ENCODE data around the gene SLC6A18. TPM values are rescaled to one million over a fixed set of nuclear protein-coding genes. Genes with fewer than 3 reads are reported as not detected.

SLC6A18 gene
- total RNA-seq, 1 experiment from 2014 or later = not detected

DNA sequence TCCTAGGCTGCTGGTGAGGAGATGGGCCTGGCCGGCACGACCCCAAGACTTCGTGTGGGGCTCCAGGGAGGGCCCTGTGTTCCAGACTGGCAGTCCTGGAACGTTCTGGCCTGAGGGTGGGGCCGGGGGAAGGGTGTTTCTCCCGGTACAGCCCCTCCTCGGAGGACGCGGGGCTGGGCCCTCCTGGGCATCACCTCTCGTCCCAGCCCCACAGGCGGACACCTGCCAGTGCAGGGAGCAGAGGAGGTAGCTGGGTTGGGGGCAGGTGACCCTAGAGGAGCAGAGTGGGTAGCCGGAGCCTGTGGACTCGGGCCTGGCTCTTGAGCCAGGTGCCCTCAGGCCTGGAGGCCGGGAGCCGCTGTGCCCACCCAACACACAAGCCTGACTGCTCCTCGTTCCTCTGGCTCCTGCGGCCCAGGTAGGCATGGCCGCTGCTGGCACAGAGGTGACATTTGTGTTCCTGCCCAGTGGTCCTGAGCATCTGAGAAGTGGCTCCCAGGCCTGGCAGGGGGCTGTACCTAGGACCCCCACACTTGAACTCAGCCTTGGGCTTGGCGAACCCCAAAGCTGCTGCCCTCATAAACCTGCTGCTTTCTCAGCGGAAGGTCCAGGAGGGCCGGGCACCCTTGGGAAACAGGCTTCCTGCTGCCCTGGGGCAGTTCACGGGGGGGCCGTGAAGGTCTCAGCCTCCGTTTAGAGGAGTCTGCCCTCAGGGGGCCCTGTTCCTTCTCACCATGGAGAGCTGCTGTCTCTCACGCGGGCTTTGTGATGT, 23.0 kb upstream of the SLC6A18 start:
- Mint-ChIP-seq H3K9me3 (ENCODE audit: low read depth, unreplicated experiment) (no peaks in the 10 kb centered on the region), H3K27ac (ENCODE audit: unreplicated experiment) (no peak overlapping the region), H3K36me3 (ENCODE audit: insufficient read depth, unreplicated experiment) (no peaks in the 10 kb centered on the region), H3K27me3 (ENCODE audit: unreplicated experiment) (peaks cover 27% of the 10 kb centered on the region), H3K4me3 (ENCODE audit: low read depth, unreplicated experiment) (no peak overlapping the region), H3K4me1 (ENCODE audit: low read depth, unreplicated experiment) (no peaks in the 10 kb centered on the region)
- intact Hi-C loops (cut with micrococcal nuclease; ENCODE audit: unreplicated experiment) = loop anchor here (10.0 kb wide), 1 partner anchor 153 kb away; no protein-coding TSS in a partner anchor
- DNase-seq = no peak
- TF ChIP-seq, protein P1, sequence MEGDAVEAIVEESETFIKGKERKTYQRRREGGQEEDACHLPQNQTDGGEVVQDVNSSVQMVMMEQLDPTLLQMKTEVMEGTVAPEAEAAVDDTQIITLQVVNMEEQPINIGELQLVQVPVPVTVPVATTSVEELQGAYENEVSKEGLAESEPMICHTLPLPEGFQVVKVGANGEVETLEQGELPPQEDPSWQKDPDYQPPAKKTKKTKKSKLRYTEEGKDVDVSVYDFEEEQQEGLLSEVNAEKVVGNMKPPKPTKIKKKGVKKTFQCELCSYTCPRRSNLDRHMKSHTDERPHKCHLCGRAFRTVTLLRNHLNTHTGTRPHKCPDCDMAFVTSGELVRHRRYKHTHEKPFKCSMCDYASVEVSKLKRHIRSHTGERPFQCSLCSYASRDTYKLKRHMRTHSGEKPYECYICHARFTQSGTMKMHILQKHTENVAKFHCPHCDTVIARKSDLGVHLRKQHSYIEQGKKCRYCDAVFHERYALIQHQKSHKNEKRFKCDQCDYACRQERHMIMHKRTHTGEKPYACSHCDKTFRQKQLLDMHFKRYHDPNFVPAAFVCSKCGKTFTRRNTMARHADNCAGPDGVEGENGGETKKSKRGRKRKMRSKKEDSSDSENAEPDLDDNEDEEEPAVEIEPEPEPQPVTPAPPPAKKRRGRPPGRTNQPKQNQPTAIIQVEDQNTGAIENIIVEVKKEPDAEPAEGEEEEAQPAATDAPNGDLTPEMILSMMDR (IDR thresholded peaks at IDR 0.05; ENCODE audit: unreplicated experiment) = no peak
- CTCF ChIA-PET = interaction anchor here (0.5 kb wide), 1 partner anchor 428 kb away, joined by 4 read pairs; no protein-coding TSS in a partner anchor
- BruUV-seq (replicated peaks) = no TSS peak

DNA sequence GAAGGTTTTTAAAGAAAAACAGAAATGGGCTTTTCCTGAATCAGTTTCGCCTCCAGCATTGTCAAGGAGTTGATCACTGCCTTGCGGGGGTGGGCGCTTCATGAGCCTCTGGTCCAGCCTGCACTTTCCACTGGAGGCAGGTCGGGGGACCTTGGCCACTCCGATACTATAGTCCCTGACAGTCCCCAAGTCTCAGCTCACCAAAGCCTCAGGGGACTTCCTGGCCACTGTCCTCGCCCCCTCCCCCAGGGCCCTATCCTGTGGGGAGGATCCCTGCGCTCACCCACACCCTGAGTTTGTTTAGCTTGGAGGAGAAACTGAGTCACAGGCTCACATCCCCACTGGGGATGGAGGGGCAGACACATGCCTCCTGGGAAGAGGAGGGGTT, 22.4 kb upstream of the SLC6A18 start:
- Mint-ChIP-seq H3K4me1 (ENCODE audit: low read depth, unreplicated experiment) (no peaks in the 10 kb centered on the region), H3K4me3 (ENCODE audit: low read depth, unreplicated experiment) (no peak overlapping the region), H3K27me3 (ENCODE audit: unreplicated experiment) (peaks cover 33% of the 10 kb centered on the region)

DNA sequence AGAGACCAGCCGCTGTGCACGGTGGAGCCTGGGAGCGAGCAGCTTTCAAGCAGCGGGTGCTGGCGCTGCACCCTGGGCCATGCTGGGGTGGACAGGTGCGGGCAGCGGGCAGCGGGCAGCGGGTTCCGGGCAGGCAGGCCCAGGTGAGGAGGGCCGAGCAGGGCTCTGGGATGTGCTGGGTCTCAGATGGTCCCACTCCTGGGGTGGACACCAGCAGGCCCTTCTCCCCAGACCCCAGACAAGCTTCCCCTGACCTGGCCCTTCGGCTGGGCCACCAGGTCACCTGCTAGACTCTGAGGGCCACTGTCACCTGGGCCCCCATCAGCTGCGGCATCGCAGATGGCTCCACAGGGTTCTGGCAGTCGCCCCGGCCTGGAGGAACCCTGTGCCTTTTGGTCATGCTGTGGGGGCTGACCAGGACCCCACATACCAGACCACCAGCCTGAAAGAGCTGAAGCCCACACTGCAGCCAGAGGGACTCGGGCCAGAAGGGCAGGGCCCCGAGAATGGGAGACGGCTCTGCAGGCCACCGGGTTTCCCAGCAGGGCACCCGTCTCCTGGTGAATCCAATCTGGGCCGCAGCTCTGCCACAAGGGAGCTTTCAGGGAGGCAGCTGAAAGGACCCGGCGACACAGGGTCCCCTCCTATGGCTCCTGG, 21.7 kb upstream of the SLC6A18 start:
- CTCF ChIA-PET = no interaction called here
- DNase-seq = no peak
- H3K27ac Mint-ChIP-seq (ENCODE audit: unreplicated experiment) = no peak overlapping the region
- BruUV-seq (replicated peaks) = no TSS peak
- no peaks in the 10 kb centered on the region for H3K4me1 Mint-ChIP-seq (ENCODE audit: low read depth, unreplicated experiment)
- TF ChIP-seq, protein P1 (IDR thresholded peaks at IDR 0.05; ENCODE audit: unreplicated experiment) = no peak
- H3K36me3 Mint-ChIP-seq (ENCODE audit: insufficient read depth, unreplicated experiment) = no peaks in the 10 kb centered on the region
- peaks cover 38% of the 10 kb centered on the region for H3K27me3 Mint-ChIP-seq (ENCODE audit: unreplicated experiment)
- no peaks in the 10 kb centered on the region for H3K9me3 Mint-ChIP-seq (ENCODE audit: low read depth, unreplicated experiment)
- intact Hi-C loops (cut with micrococcal nuclease; ENCODE audit: unreplicated experiment) = loop anchor here (10.0 kb wide), 1 partner anchor 151 kb away; no protein-coding TSS in a partner anchor
- no peak overlapping the region for H3K4me3 Mint-ChIP-seq (ENCODE audit: low read depth, unreplicated experiment)

More for the DNA sequence above, 22.4 kb upstream of the SLC6A18 start:
- TF ChIP-seq, protein P1 (IDR thresholded peaks at IDR 0.05; ENCODE audit: unreplicated experiment) = no peak
- Mint-ChIP-seq H3K36me3 (ENCODE audit: insufficient read depth, unreplicated experiment) (no peaks in the 10 kb centered on the region), H3K27ac (ENCODE audit: unreplicated experiment) (no peak overlapping the region), H3K9me3 (ENCODE audit: low read depth, unreplicated experiment) (no peaks in the 10 kb centered on the region)
- DNase-seq = no peak
- no TSS peak for BruUV-seq (replicated peaks)
- intact Hi-C loops (cut with micrococcal nuclease; ENCODE audit: unreplicated experiment) = loop anchor here (10.0 kb wide), 1 partner anchor 152 kb away; no protein-coding TSS in a partner anchor
- CTCF ChIA-PET = interaction anchor here (0.5 kb wide), 1 partner anchor 428 kb away, joined by 4 read pairs; no protein-coding TSS in a partner anchor

DNA sequence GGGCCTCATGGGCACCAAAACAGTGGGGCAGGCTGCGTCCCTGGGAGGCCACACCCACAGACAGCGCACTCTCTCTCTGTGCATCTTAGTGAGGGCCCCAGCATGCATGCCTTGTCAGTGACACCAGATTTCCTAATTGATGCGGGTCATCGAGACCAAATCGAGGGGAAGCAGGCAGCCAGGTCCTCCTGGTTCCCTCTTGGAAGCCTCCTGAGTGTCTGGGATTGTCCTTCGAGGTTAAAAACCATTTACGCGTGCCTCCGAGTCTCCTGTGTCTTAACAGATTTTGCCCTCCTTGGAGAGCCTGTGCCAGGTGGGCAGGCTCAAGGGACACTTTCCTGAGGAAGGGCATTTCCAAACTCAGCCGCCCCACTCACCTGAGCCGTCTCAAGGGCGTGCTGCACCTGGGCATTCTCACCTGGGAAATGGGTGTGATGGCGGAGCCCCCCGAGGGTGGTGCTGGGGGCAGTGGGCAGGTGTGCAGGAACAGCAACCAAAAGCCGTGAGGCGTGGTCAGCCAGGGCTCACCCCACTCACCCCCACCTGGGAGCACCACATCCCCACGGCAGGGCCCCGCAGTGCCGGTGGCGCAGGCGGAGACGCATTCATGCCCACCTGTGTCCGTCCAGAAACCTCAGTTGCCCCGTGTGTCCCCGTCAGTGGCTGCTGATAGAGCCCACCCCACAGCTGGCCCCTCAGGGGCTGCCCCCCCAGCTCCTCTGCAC, 21.1 kb upstream of the SLC6A18 start:
- no peak overlapping the region for H3K27ac Mint-ChIP-seq (ENCODE audit: unreplicated experiment)
- CTCF ChIA-PET = interaction anchor here (1.0 to 1.4 kb wide), 3 partner anchors 19 to 30 kb away, joined by 3 to 4 read pairs (median 3); no protein-coding TSS in a partner anchor
- BruUV-seq (replicated peaks) = no TSS peak
- no peaks in the 10 kb centered on the region for H3K9me3 Mint-ChIP-seq (ENCODE audit: low read depth, unreplicated experiment)
- intact Hi-C loops (cut with micrococcal nuclease; ENCODE audit: unreplicated experiment) = loop anchor here (10.0 kb wide), 1 partner anchor 151 kb away; no protein-coding TSS in a partner anchor
- peaks cover 45% of the 10 kb centered on the region for H3K27me3 Mint-ChIP-seq (ENCODE audit: unreplicated experiment)
- DNase-seq = no peak
- no peak overlapping the region for H3K4me3 Mint-ChIP-seq (ENCODE audit: low read depth, unreplicated experiment)
- no peaks in the 10 kb centered on the region for H3K4me1 Mint-ChIP-seq (ENCODE audit: low read depth, unreplicated experiment)
- no peaks in the 10 kb centered on the region for H3K36me3 Mint-ChIP-seq (ENCODE audit: insufficient read depth, unreplicated experiment)
- TF ChIP-seq, protein P1 (IDR thresholded peaks at IDR 0.05; ENCODE audit: unreplicated experiment) = no peak
